Stimulated activated CD4-positive, alpha-beta T cell treated with anti-CD3 and anti-CD28 coated beads, Interleukin-4, amount 100 ng/mL, for 4 hours (primary cell): ENCODE data around the gene SF3B5.
"Not testable (repeated sequence)": the region's sequence is repeated elsewhere in the genome, so short reads cannot be mapped to it uniquely, and the experiment has no call there.

Experiments used
- DNase-seq, 2 experiments: peaks; one replicate each; pipeline ENCODE4 v3.0.0-alpha.2; 2020

SF3B5 gene

DNA sequence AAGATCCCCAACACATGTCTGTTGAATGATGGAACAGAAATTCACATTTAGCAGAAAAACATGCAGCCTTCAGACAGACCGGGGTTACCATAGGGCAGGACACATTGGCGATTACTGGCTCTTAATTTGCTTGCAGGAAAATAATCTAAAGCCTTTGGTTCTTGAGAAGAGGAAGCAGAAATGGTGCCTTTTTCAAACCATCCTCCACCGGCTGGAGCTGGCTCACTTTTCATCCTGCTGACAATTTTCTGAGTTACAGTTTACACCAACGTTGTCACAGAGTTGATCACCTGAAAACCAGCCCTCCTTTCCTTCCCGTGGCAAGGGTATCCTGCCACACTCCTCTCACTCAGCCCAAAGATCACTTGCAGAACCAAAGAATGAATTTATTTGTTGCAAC is 32.6 kb downstream of the SF3B5 start:
- no peak for DNase-seq

DNA sequence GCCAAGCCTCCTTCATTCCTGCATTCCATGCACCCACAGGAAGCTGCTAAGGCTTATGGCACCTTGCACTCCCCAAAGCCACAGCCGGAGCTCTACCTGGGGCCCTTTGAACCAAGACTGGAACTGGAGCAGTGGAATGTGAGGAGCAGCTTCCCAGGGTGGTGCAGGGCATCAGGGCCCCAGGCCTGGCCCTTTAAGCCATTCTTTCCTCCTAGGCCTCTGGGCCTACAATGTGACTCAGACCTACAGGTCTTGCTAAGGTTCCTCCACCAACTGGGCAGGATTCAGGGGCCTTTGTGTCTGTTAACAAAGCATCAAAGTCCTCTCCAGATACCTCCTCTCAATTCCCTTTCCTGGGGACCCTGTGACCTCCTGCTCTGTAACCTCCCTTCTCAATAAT is 36.2 kb downstream of the SF3B5 start:
- DNase-seq = no peak

DNA sequence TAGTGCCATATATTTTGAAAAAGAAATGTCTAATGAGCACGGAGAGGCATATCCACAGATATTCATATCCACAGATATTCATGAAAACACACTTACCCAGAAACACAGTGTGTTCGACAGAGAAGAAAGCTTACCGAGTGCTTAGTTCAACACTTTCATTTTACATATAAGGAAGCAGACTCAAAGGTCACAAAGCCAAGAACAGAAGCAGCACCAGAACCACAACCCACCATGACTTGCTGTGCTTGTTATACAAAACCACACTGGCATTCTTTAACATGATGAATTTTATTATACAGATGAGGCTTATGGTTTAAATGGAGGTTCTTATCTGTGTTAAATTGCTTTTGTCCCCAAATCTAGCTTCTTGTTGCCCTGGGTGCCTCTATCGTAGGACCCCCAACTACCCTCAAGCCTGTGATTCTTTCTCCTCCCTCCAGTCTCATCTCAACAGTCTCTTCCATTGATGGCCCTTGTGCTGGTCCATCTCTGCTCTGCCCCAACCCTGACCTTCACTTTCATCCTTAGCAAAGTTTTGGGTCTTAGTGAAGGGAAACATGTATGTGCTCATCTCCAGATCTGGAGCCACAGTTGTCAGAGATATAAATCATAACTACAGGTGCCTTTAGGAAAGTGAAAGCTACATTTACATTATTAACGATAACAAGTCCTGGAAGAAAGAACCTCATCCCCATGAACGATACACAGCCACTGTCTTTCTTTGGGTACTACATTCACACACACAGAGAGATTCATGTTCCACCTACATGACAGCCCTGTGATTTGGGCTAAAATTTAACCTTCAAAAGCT is 40.0 kb downstream of the SF3B5 start:
- DNase-seq = peak in 1 of 2 experiments; percentile 49

DNA sequence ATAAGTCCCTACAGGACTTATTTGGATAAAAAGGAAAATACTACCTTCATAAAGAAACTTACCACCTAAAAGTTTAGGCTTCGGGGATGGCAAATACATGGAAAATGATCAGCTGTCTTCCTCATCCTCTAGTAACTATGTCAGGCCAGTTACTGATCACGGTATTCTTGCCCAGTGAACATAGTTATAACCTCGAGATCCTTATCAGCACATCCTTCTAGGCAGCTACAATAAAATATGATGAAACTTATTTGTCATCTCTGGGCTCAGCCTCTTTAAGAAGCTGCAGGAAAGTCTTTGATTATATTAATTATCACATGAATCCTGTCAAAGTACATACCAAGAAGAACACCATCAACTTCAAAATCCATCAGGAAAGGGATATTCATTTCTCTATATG is 41.8 kb downstream of the SF3B5 start:
- no peak for DNase-seq

DNA sequence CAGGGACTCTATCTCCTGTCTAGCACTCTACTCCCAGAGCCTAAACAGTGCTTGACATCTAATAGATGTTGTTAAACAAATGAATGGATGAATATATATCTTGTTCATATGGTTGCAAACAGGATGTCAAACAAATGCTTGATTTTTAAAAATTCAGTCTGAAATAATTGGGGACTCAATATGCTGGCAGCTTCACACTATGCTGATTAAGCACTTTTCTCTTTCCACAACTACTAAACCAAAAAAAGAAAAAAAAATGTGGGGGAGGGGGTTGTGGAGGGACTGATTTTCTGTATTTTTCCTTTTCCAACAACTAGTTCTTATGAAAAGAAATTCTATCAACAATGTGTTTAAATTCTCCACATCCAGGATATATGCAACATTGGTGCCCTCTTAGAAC is 42.9 kb downstream of the SF3B5 start:
- no peak for DNase-seq

DNA sequence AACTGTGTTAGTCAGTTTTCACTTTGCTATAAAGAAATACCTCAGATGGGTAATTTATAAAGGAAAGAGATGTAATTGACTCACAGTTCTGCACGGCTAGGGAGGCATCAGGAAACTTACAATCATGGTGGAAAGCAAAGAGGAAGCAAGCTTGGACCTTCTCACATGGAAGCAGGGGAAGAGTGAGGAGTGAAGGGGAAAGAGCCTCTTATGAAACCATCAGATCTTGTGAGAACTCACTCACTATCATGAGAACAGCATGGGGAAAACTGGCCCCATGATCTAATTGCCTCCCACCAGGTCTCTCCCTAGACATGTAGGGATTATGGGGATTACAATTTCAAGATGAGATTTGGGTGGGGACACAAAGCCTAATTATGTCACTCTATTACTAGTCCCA is 46.0 kb downstream of the SF3B5 start:
- DNase-seq = no peak

DNA sequence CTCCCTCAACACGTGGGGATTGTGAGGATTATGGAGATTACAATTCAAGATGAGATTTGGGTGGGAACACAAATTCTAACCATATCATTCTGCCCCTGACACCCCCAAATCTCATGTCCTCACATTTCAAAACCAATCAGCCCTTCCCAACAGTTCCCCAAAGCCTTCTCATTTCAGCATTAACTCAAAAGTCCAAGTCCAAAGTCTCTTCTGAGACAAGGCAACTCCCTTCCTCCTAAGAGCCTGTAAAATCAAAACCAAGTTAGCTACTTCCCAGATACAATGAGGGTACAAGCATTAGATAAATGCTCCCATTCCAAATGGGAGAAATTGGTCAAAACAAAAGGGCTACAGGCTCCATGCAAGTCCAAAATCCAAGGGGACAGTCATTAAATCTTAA is 47.7 kb downstream of the SF3B5 start:
- no peak for DNase-seq

DNA sequence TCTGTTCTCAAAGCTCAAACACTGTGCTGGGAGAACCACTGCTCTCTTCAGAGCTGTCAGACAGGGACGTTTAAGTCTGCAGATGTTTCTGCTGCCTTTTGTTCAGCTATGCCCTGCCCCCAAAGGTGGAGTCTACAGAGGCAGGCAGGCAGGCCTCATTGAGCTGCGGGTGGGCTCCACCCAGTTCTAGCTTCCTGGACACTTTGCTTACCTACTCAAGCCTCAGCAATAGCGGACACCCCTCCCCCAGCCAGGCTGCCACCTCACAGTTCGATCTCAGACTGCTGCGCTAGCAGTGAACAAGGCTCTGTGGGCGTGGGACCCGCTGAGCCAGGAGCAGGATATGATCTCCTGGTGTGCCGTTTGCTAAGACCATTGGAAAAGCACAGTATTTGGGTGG is 48.7 kb downstream of the SF3B5 start:
- not testable (repeated sequence) for DNase-seq

DNA sequence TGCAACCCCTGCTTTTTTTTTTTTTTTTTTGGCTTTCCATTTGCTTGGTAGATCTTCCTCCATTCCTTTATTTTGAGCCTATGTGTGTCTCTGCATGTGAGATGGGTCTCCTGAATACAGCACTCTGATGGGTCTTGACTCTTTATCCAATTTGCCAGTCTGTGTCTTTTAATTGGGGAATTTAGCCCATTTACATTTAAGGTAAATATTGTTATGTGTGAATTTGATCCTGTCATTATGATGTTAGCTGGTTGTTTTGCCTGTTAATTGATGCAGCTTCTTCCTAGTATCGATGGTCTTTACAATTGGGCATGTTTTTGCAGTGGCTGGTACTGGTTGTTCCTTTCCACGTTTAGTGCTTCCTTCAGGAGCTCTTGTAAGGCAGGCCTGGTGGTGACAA is 50.4 kb downstream of the SF3B5 start:
- DNase-seq = not testable (repeated sequence)
